Neural cell (in vitro differentiated cells): ENCODE results near the gene MED15.

ENCODE experiments used
- CTCF ChIP-seq: fragments of 450-650 bp; IDR thresholded peaks from 2 replicates; pipeline ENCODE4 v1.5.1; 2014; ENCODE audit warnings: antibody characterized with exemption, mild to moderate bottlenecking, moderate library complexity; ENCODE audit not compliant: poor library complexity, severe bottlenecking
- EP300 ChIP-seq: fragments of 450-650 bp; conservative IDR thresholded peaks from 2 replicates; pipeline ENCODE4 v1.6.1; 2014; ENCODE audit warnings: antibody characterized with exemption, mild to moderate bottlenecking, moderate library complexity; ENCODE audit not compliant: poor library complexity, severe bottlenecking
- EZH2 ChIP-seq: fragments of 200-600, 300-800 bp; shearing (Covaris generic), sonication (generic); IDR thresholded peaks from 2 replicates; pipeline ENCODE4 v1.6.1; 2014; ENCODE audit warnings: antibody characterized with exemption, low read length, borderline replicate concordance, mild to moderate bottlenecking; ENCODE audit not compliant: insufficient read depth, poor library complexity, severe bottlenecking
- POLR2AphosphoS5 ChIP-seq: IDR thresholded peaks from 2 replicates; pipeline ENCODE4 v1.6.1; 2012
- SMC3 ChIP-seq: fragments of 450-650 bp; conservative IDR thresholded peaks from 2 replicates; pipeline ENCODE4 v1.6.1; 2014; ENCODE audit warnings: antibody characterized with exemption, mild to moderate bottlenecking, moderate library complexity; ENCODE audit not compliant: poor library complexity

GRCh38 chr22:20491346-20491745, 16.1 kb upstream of the MED15 start:
- TF ChIP-seq CTCF (no peak), EP300 (no peak), EZH2 (no peak), SMC3 (no peak), POLR2AphosphoS5 (no peak)
